Measurements from ENCODE around the gene METAP1D.

The METAP1D gene

DNA sequence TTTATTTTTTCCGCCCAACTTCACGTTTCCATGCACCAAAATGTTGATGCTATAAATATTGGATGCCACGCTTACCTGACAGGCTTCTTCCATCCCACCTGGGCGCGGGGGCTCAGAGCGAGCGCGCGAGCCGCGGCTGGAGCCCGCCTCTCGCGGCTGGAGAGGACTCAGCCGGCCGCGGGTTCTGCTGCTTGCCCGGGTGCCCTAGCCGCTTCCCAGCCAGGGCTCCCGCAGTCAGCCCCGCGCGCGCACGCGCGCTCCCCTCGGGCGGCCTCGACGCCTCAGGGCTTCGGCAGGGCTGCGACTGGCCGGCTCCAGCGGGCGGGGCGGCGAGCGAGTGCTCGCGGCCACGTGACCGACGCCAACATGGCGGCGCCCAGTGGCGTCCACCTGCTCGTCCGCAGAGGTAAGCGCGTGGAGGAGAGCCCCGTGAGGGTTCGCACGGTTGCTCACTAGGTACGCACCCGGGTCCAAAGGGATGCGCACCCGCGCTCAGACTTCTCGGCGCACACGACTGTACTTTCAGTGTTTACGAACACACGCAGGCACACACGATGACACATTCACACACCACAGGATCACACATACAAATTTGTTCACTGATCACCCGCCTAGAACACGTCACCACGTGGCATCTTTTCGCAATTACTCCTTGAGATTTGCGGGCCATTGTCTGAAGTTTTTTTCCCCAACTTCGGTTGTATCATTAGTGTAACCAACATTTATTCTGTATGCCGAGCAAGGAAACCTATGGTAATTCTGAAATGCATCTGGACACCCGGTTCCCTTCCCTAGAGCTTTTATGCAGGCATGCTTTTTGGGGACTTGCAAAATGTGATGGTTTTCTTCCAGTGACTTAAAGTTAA, at the start of gene METAP1D:
TSS of gene METAP1D (plus strand) at position 350 of the 866 bp plus-strand sequence. CDS start at position 367, 17 bp downstream.
- peak within 1 kb of the TSS; percentile 89 for H3K4me3 ChIP-seq (ENCODE audit: low read length)
- TF ChIP-seq, protein P1, sequence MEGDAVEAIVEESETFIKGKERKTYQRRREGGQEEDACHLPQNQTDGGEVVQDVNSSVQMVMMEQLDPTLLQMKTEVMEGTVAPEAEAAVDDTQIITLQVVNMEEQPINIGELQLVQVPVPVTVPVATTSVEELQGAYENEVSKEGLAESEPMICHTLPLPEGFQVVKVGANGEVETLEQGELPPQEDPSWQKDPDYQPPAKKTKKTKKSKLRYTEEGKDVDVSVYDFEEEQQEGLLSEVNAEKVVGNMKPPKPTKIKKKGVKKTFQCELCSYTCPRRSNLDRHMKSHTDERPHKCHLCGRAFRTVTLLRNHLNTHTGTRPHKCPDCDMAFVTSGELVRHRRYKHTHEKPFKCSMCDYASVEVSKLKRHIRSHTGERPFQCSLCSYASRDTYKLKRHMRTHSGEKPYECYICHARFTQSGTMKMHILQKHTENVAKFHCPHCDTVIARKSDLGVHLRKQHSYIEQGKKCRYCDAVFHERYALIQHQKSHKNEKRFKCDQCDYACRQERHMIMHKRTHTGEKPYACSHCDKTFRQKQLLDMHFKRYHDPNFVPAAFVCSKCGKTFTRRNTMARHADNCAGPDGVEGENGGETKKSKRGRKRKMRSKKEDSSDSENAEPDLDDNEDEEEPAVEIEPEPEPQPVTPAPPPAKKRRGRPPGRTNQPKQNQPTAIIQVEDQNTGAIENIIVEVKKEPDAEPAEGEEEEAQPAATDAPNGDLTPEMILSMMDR (IDR thresholded peaks at IDR 0.05; ENCODE audit: insufficient read depth, low read depth, low read length, missing control alignments) = no peak
- peak; percentile 87 for DNase-seq (ENCODE audit: low read depth)

DNA sequence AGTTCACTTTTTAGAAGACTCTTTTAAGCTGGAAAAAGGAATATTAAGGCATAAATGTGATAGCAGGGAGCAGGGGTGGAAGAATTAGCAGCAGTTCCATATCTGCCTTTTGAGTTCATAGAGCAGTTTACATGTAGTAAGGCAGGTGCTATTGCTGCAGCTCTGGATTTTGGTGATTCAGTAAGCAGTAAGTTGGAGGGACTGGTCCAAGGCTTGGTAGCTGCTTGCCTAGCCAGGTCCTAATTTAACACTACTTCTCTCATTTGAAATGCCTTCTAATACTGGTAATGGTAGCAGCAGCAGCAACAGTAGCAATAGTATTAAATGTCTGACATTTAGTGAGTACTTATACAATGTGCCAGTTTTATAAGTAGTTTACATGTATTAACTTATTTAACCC, 47.5 kb upstream of the METAP1D start:
- DNase-seq (ENCODE audit: low read depth) = peak; percentile 4
- TF ChIP-seq, protein P1 (IDR thresholded peaks at IDR 0.05; ENCODE audit: insufficient read depth, low read depth, low read length, missing control alignments) = no peak
- no peak overlapping the region for H3K4me3 ChIP-seq (ENCODE audit: low read length)

DNA sequence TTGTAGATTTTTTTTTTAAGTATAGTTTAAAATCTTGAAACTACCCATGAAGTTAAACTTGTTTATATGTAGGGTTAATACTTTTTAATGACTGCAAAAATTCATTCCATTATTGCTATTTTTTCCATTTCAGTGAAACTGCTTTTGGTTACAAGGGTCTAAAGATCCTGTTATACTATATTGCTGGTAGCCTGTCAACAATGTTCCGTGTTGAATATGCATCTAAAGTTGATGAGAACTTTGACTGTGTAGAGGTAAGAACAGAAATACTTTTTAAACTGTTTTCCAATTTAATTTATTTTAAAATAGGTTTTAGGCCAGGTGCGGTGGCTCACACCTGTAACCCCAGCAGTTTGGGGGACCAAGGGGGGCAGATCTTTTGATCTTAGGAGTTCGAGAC, 47.0 kb upstream of the METAP1D start:
- no peak overlapping the region for H3K4me3 ChIP-seq (ENCODE audit: low read length)
- TF ChIP-seq, protein P1 (IDR thresholded peaks at IDR 0.05; ENCODE audit: insufficient read depth, low read depth, low read length, missing control alignments) = no peak
- no peak for DNase-seq (ENCODE audit: low read depth)

DNA sequence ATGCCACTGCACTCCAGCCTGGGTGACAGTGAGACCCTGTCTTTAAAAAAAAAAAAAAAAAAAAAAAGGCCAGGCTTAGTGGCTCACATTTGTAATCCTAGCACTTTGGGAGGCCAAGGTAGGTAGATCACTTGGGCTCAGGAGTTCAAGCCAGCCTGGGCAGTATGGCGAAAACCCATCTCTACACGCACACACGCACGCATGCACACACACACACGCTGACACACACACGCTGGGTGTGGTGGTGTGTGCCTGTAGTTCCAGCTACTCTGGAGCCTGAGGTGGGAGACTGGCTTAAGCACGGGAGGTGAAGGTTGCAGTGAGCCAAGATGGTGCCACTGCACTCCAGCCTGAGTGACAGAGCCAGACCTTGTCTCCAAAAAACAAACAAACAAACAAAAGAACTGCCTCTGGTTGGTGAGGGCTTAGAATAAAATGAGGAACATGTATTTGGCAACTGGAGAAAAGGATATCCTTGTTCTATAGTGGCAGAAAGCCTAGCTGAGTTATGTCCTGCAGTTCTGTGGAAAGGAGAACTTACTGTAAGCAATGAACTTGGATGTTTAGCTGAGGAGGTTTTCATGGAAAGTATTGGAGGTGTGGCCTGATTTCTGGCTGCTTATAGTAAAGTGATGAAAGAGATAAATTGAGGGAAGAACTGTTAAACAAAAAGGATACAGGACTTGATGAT, 43.5 kb upstream of the METAP1D start:
- H3K4me3 ChIP-seq (ENCODE audit: low read length) = no peak overlapping the region
- TF ChIP-seq, protein P1 (IDR thresholded peaks at IDR 0.05; ENCODE audit: insufficient read depth, low read depth, low read length, missing control alignments) = no peak
- peak; percentile 2 for DNase-seq (ENCODE audit: low read depth)

DNA sequence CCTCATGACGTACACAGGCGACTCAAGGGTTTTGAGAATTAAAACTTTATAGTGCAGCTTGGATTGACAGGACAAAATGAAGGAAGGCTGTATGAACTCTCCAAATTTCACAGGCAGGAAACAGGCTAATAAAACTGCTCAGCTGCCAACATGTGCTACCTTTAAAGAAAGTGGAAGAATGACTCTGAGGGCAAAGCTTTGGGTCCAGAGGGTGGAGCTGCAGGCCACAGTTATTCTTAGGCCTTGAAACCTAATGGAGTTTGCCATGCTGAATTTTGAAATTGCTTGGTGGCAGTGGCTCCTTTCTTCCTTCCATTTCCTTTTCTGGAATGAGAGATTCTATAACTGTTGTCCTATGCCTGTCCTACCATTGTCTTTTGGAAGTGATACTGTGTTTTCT, 42.7 kb upstream of the METAP1D start:
- H3K4me3 ChIP-seq (ENCODE audit: low read length) = no peak overlapping the region
- TF ChIP-seq, protein P1 (IDR thresholded peaks at IDR 0.05; ENCODE audit: insufficient read depth, low read depth, low read length, missing control alignments) = peak; percentile 23
- peak; percentile 15 for DNase-seq (ENCODE audit: low read depth)

DNA sequence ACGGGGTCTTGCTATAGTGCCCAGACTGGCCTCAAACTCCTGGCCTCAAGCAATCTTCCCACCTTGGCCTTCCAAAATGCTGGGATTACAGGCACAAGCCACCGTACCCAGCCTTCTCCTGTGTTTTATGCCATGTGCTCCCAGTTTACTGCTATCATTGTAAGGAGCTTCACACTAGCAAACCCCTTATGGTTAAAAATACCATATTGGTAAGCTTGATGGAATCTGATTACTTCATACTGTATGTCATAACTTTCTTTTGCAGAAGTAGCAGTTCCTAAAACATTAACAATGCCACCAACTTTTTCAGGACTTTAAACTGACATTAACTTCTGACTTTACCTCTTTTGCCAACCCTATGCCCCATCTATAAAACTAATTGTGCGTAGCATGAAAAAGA, 41.3 kb upstream of the METAP1D start:
- no peak overlapping the region for H3K4me3 ChIP-seq (ENCODE audit: low read length)
- DNase-seq (ENCODE audit: low read depth) = peak; percentile 26
- TF ChIP-seq, protein P1 (IDR thresholded peaks at IDR 0.05; ENCODE audit: insufficient read depth, low read depth, low read length, missing control alignments) = no peak
